CD8-positive, alpha-beta memory T cell (primary cell): ENCODE data around the gene SMC6. TPM values are rescaled to one million over a fixed set of nuclear protein-coding genes. Genes with fewer than 3 reads are reported as not detected.

Experiments used
- CTCF ChIA-PET: fragments of 350-600 bp; sonication (Branson Sonifier 250); formaldehyde crosslinking; loops from one replicate; lab custom pipeline; 2021; ENCODE audit warnings: antibody characterized with exemption; lab: Charles Lee
- POLR2A ChIA-PET: fragments of 350-600 bp; sonication (Branson Sonifier 250); formaldehyde crosslinking; loops from one replicate; lab custom pipeline; 2021; ENCODE audit warnings: antibody characterized with exemption; lab: Charles Lee
- DNase-seq, 5 donors: peaks; one replicate each; pipeline versions ENCODE4 v3.0.0 to v3.0.0-alpha.2; 2020 to 2022; ENCODE audit warnings: mixed read lengths in 1 of 5
- H3K27ac ChIP-seq: one replicate; pipeline ENCODE4 v1.7.0; 2013; ENCODE audit warnings: low read depth, mild to moderate bottlenecking, low read length, moderate library complexity
- H3K27me3 ChIP-seq: 2 replicates; pipeline ENCODE4 v1.7.0; 2013; ENCODE audit warnings: low read length, mild to moderate bottlenecking; ENCODE audit not compliant: insufficient read depth, poor library complexity, severe bottlenecking
- H3K36me3 ChIP-seq: 2 replicates; pipeline ENCODE4 v1.7.0; 2013; ENCODE audit warnings: mild to moderate bottlenecking, low read length, moderate library complexity; ENCODE audit not compliant: insufficient read depth
- H3K4me1 ChIP-seq: 2 replicates; pipeline ENCODE4 v1.7.0; 2013; ENCODE audit warnings: mild to moderate bottlenecking, low read length, moderate library complexity; ENCODE audit not compliant: insufficient read depth
- H3K4me3 ChIP-seq: 2 replicates; pipeline ENCODE4 v1.7.0; 2013; ENCODE audit warnings: mild to moderate bottlenecking, low read length
- H3K9me3 ChIP-seq: 2 replicates; pipeline ENCODE4 v1.7.0; 2013; ENCODE audit warnings: mild to moderate bottlenecking, low read length
- H3K27ac Mint-ChIP-seq, 8 donors: one replicate each; pipeline ENCODE4 v1.8.0; 2020 to 2021; ENCODE audit warnings: mixed read lengths in 8 of 8, mild to moderate bottlenecking in 6 of 8, inconsistent platforms in 3 of 8, moderate library complexity in 3 of 8
- H3K27me3 Mint-ChIP-seq, 2 donors: one replicate each; pipeline ENCODE4 v1.8.0; 2020 to 2021; ENCODE audit warnings: mixed read lengths in 2 of 2, mild to moderate bottlenecking in 1 of 2, moderate library complexity in 1 of 2
- H3K36me3 Mint-ChIP-seq, 3 donors: one replicate each; pipeline ENCODE4 v1.8.0; 2020 to 2021; ENCODE audit warnings: mixed read lengths in 3 of 3, inconsistent platforms in 1 of 3, mild to moderate bottlenecking in 1 of 3
- H3K4me1 Mint-ChIP-seq, 3 donors: one replicate each; pipeline ENCODE4 v1.8.0; 2020 to 2021; ENCODE audit warnings: mixed read lengths in 3 of 3, inconsistent platforms in 1 of 3, mild to moderate bottlenecking in 1 of 3
- H3K4me3 Mint-ChIP-seq, 7 donors: one replicate each; pipeline ENCODE4 v1.8.0; 2020 to 2021; ENCODE audit warnings: mixed read lengths in 7 of 7, mild to moderate bottlenecking in 6 of 7, moderate library complexity in 4 of 7, inconsistent platforms in 2 of 7
- H3K9me3 Mint-ChIP-seq, 5 donors: one replicate each; pipeline ENCODE4 v1.8.0; 2020 to 2022; ENCODE audit warnings: mixed read lengths in 5 of 5, mild to moderate bottlenecking in 3 of 5, moderate library complexity in 2 of 5, inconsistent platforms in 1 of 5
- polyA plus RNA-seq: library from polyadenylated mRNA; unstranded; fragments of 300-500 nt; fragmentation: Illumina TruSeq; gene quantifications from one replicate; pipeline ENCODE4 v1.2.3, GENCODE V29; 2021
- total RNA-seq, 2 experiments: library from RNA; stranded (reverse); gene quantifications; one replicate each; pipeline ENCODE4 v1.2.3, GENCODE V29; 2021

The SMC6 gene
- total RNA-seq (10 to 100 TPM; 23.7 to 25.7 TPM), polyA plus RNA-seq (15.8 TPM)

- Mint-ChIP-seq H3K27ac (peak within 1 kb of the TSS; percentile 95 to 99 (median 97)), H3K4me3 (peak within 1 kb of the TSS; percentile 86 to 96 (median 94)), H3K36me3 (peaks cover 0 to 2% (median 0%) of the 10 kb centered on the region in 3 donors), H3K27me3 (peaks cover 0 to 3% of the 10 kb centered on the region in 2 donors), H3K9me3 (no peaks in the 10 kb centered on the region), H3K4me1 (peaks cover 26 to 41% (median 38%) of the 10 kb centered on the region in 3 donors)
- no peaks in the 10 kb centered on the region for H3K9me3 ChIP-seq
- DNase-seq = peak; percentile 87 to 95 (median 93)
- peaks cover 12% of the 10 kb centered on the region for H3K4me1 ChIP-seq
- peak within 1 kb of the TSS; percentile 95 for H3K27ac ChIP-seq
- ChIA-PET CTCF (interaction anchor here (1.3 to 1.5 kb wide), 2 partner anchors 15 to 82 kb away, joined by 3 to 4 read pairs; no protein-coding TSS in a partner anchor), POLR2A (interaction anchor here (0.9 kb wide), 1 partner anchor 14 kb away, joined by 3 read pairs; no protein-coding TSS in a partner anchor)
- H3K4me3 ChIP-seq = peak within 1 kb of the TSS; percentile 84
- H3K27me3 ChIP-seq = no peaks in the 10 kb centered on the region
- no peaks in the 10 kb centered on the region for H3K36me3 ChIP-seq
These were observed at the start of gene SMC6, which contains the start of gene GEN1 for GRCh38 chr2:17753803-17754663. TSS of gene SMC6 (minus strand) at chr2:17753810. CDS start at chr2:17745946, 7,864 bp downstream. TSS of gene GEN1 (plus strand) at chr2:17754138. CDS start at chr2:17759944, 5,806 bp downstream.

- DNase-seq = no peak
- Histone ChIP-seq H3K4me1 (no peaks in the 10 kb centered on the region), H3K36me3 (no peaks in the 10 kb centered on the region), H3K9me3 (no peaks in the 10 kb centered on the region), H3K27ac (no peak overlapping the region), H3K27me3 (no peaks in the 10 kb centered on the region), H3K4me3 (no peak overlapping the region)
- Mint-ChIP-seq H3K27me3 (peaks cover 0 to 42% of the 10 kb centered on the region in 2 donors), H3K9me3 (no peaks in the 10 kb centered on the region), H3K4me3 (peak overlapping the region in 1 of 7 donors; percentile 10), H3K36me3 (no peaks in the 10 kb centered on the region), H3K4me1 (no peaks in the 10 kb centered on the region), H3K27ac (no peak overlapping the region)
- CTCF ChIA-PET = no interaction called here
- POLR2A ChIA-PET = no interaction called here
These were observed 47.3 kb upstream of the SMC6 start for GRCh38 chr2:17800693-17801458.

GRCh38 chr2:17800219-17800618 is 46.6 kb upstream of the SMC6 start:
- CTCF ChIA-PET = no interaction called here
- H3K36me3 Mint-ChIP-seq = no peaks in the 10 kb centered on the region

GRCh38 chr2:17799301-17800120 is 45.9 kb upstream of the SMC6 start:
- ChIA-PET CTCF (no interaction called here), POLR2A (no interaction called here)
- DNase-seq = no peak
- H3K36me3 ChIP-seq = no peaks in the 10 kb centered on the region
- Mint-ChIP-seq H3K36me3 (no peaks in the 10 kb centered on the region), H3K27ac (no peak overlapping the region), H3K27me3 (peaks cover 2 to 45% of the 10 kb centered on the region in 2 donors), H3K9me3 (no peaks in the 10 kb centered on the region), H3K4me1 (no peaks in the 10 kb centered on the region), H3K4me3 (no peak overlapping the region)
- H3K4me1 ChIP-seq = no peaks in the 10 kb centered on the region
- H3K4me3 ChIP-seq = no peak overlapping the region
- H3K27me3 ChIP-seq = no peaks in the 10 kb centered on the region
- no peak overlapping the region for H3K27ac ChIP-seq
- no peaks in the 10 kb centered on the region for H3K9me3 ChIP-seq

More at GRCh38 chr2:17800219-17800618, 46.6 kb upstream of the SMC6 start:
- Histone ChIP-seq H3K4me1 (no peaks in the 10 kb centered on the region), H3K27me3 (no peaks in the 10 kb centered on the region), H3K9me3 (no peaks in the 10 kb centered on the region), H3K27ac (no peak overlapping the region), H3K36me3 (no peaks in the 10 kb centered on the region), H3K4me3 (no peak overlapping the region)
- DNase-seq = no peak
- Mint-ChIP-seq H3K27me3 (peaks cover 1 to 43% of the 10 kb centered on the region in 2 donors), H3K4me1 (no peaks in the 10 kb centered on the region), H3K27ac (no peak overlapping the region), H3K4me3 (no peak overlapping the region), H3K9me3 (no peaks in the 10 kb centered on the region)
- POLR2A ChIA-PET = no interaction called here

- Histone ChIP-seq H3K27me3 (no peaks in the 10 kb centered on the region), H3K4me1 (no peaks in the 10 kb centered on the region), H3K36me3 (no peaks in the 10 kb centered on the region), H3K27ac (no peak overlapping the region), H3K9me3 (no peaks in the 10 kb centered on the region), H3K4me3 (no peak overlapping the region)
- no peaks in the 10 kb centered on the region for H3K36me3 Mint-ChIP-seq
- DNase-seq = no peak
- no peaks in the 10 kb centered on the region for H3K4me1 Mint-ChIP-seq
- H3K27ac Mint-ChIP-seq = no peak overlapping the region
- no peaks in the 10 kb centered on the region for H3K9me3 Mint-ChIP-seq
- CTCF ChIA-PET = no interaction called here
- POLR2A ChIA-PET = interaction anchor here (0.5 kb wide), 1 partner anchor 8 kb away, joined by 4 read pairs; no protein-coding TSS in a partner anchor
- peaks cover 3 to 41% of the 10 kb centered on the region in 2 donors for H3K27me3 Mint-ChIP-seq
- H3K4me3 Mint-ChIP-seq = no peak overlapping the region
These were observed 44.7 kb upstream of the SMC6 start for GRCh38 chr2:17798338-17798737.

GRCh38 chr2:17795309-17795708 is 41.7 kb upstream of the SMC6 start:
- Histone ChIP-seq H3K4me3 (no peak overlapping the region), H3K27me3 (peaks cover 12% of the 10 kb centered on the region), H3K9me3 (no peaks in the 10 kb centered on the region), H3K36me3 (no peaks in the 10 kb centered on the region), H3K27ac (no peak overlapping the region), H3K4me1 (no peaks in the 10 kb centered on the region)
- peaks cover 6 to 67% of the 10 kb centered on the region in 2 donors for H3K27me3 Mint-ChIP-seq
- ChIA-PET CTCF (interaction anchor here (1.1 kb wide), 1 partner anchor 76 kb away, joined by 3 read pairs; no protein-coding TSS in a partner anchor), POLR2A (no interaction called here)
- H3K4me1 Mint-ChIP-seq = no peaks in the 10 kb centered on the region
- no peak overlapping the region for H3K27ac Mint-ChIP-seq
- no peaks in the 10 kb centered on the region for H3K9me3 Mint-ChIP-seq
- no peak overlapping the region for H3K4me3 Mint-ChIP-seq
- DNase-seq = no peak
- H3K36me3 Mint-ChIP-seq = no peaks in the 10 kb centered on the region

GRCh38 chr2:17793803-17794354 is 40.3 kb upstream of the SMC6 start:
- Histone ChIP-seq H3K27me3 (peaks cover 12% of the 10 kb centered on the region), H3K9me3 (no peaks in the 10 kb centered on the region), H3K36me3 (no peaks in the 10 kb centered on the region), H3K4me1 (no peaks in the 10 kb centered on the region), H3K4me3 (no peak overlapping the region), H3K27ac (no peak overlapping the region)
- H3K27me3 Mint-ChIP-seq = peaks cover 6 to 61% of the 10 kb centered on the region in 2 donors
- H3K9me3 Mint-ChIP-seq = no peaks in the 10 kb centered on the region
- H3K36me3 Mint-ChIP-seq = no peaks in the 10 kb centered on the region
- DNase-seq = no peak
- no peaks in the 10 kb centered on the region for H3K4me1 Mint-ChIP-seq
- H3K4me3 Mint-ChIP-seq = no peak overlapping the region
- H3K27ac Mint-ChIP-seq = no peak overlapping the region
- POLR2A ChIA-PET = no interaction called here
- CTCF ChIA-PET = no interaction called here
